Nephron (organoid): ENCODE results near the gene PTPRM.

Experiments used
- H3K27ac Mint-ChIP-seq, 3 experiments: 2 replicates each; pipeline ENCODE4 v1.8.0; 2020; ENCODE audit warnings: mixed read lengths in 3 of 3, mild to moderate bottlenecking in 2 of 3, moderate library complexity in 1 of 3
- H3K27me3 Mint-ChIP-seq: 2 replicates; pipeline ENCODE4 v1.8.0; 2021; ENCODE audit warnings: low read depth, mild to moderate bottlenecking, moderate library complexity, mixed read lengths
- H3K36me3 Mint-ChIP-seq: 2 replicates; pipeline ENCODE4 v1.8.0; 2020; ENCODE audit warnings: low read depth, mixed read lengths
- H3K4me1 Mint-ChIP-seq: 2 replicates; pipeline ENCODE4 v1.8.0; 2020; ENCODE audit warnings: mixed read lengths
- H3K4me3 Mint-ChIP-seq, 3 experiments: 2 replicates each; pipeline ENCODE4 v1.8.0; 2020; ENCODE audit warnings: mild to moderate bottlenecking in 3 of 3, mixed read lengths in 3 of 3, moderate library complexity in 2 of 3
- H3K9me3 Mint-ChIP-seq: 2 replicates; pipeline ENCODE4 v1.8.0; 2020; ENCODE audit warnings: mixed read lengths
- TF ChIP-seq, protein P1 (sequence below), 3 experiments: fragments of 200-600 bp; sonication (generic); IDR thresholded peaks; one replicate each; pipeline ENCODE4 v1.5.0; 2021; ENCODE audit warnings: antibody characterized with exemption in 3 of 3; ENCODE audit not compliant: unreplicated experiment in 3 of 3

The PTPRM gene

DNA sequence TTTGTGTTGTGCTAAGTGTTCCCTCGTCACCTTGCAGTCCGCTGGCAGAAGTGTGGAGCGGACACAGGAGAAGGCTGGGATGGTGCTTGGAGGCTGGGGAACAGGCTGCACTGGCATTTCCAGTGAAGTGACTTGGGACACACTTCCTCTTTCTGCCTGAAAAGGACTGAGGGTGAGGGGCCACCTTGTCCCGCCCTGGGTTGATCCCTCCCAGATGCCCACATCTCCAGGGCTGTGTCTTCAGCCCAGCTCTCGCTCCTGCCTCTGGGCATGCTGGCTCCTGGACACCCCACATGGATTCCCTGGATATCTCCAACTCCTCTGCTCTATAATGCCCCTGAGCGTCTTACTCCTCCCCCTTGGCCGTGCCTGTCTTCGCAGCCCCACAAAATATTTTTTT lies 412.6 kb downstream of the PTPRM start:
- TF ChIP-seq, protein P1, sequence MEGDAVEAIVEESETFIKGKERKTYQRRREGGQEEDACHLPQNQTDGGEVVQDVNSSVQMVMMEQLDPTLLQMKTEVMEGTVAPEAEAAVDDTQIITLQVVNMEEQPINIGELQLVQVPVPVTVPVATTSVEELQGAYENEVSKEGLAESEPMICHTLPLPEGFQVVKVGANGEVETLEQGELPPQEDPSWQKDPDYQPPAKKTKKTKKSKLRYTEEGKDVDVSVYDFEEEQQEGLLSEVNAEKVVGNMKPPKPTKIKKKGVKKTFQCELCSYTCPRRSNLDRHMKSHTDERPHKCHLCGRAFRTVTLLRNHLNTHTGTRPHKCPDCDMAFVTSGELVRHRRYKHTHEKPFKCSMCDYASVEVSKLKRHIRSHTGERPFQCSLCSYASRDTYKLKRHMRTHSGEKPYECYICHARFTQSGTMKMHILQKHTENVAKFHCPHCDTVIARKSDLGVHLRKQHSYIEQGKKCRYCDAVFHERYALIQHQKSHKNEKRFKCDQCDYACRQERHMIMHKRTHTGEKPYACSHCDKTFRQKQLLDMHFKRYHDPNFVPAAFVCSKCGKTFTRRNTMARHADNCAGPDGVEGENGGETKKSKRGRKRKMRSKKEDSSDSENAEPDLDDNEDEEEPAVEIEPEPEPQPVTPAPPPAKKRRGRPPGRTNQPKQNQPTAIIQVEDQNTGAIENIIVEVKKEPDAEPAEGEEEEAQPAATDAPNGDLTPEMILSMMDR (IDR thresholded peaks at IDR 0.05; ENCODE audit: unreplicated experiment in 3 of 3), result no peak
- Mint-ChIP-seq H3K36me3 (peaks cover 6% of the 10 kb centered on the region), H3K27me3 (no peaks in the 10 kb centered on the region), H3K9me3 (no peaks in the 10 kb centered on the region), H3K27ac (no peak overlapping the region), H3K4me1 (peaks cover 3% of the 10 kb centered on the region), H3K4me3 (no peak overlapping the region)

DNA sequence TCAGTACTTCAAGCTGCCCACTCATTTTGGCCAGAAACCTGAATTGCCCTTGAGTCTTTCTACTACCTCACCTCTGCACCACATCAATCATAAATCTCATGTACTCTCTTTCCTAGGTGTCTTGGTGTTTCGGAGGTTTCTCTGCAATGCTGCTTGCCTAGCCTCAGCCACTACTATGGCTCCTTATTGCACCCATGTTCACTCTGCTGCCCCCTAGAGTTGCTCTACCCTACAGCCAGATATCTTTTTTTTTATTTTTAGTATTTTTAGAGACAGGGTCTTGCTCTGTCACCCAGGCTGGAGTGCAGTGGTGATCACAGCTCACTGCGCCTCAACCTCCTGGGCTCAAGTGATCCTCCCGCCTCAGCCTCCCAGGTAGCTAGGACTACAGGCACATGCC lies 413.0 kb downstream of the PTPRM start:
- H3K9me3 Mint-ChIP-seq, result no peaks in the 10 kb centered on the region
- TF ChIP-seq, protein P1 (IDR thresholded peaks at IDR 0.05; ENCODE audit: unreplicated experiment in 3 of 3), result no peak
- peaks cover 6% of the 10 kb centered on the region for H3K36me3 Mint-ChIP-seq
- no peaks in the 10 kb centered on the region for H3K27me3 Mint-ChIP-seq
- H3K4me3 Mint-ChIP-seq, result no peak overlapping the region
- H3K27ac Mint-ChIP-seq, result no peak overlapping the region
- peaks cover 3% of the 10 kb centered on the region for H3K4me1 Mint-ChIP-seq

DNA sequence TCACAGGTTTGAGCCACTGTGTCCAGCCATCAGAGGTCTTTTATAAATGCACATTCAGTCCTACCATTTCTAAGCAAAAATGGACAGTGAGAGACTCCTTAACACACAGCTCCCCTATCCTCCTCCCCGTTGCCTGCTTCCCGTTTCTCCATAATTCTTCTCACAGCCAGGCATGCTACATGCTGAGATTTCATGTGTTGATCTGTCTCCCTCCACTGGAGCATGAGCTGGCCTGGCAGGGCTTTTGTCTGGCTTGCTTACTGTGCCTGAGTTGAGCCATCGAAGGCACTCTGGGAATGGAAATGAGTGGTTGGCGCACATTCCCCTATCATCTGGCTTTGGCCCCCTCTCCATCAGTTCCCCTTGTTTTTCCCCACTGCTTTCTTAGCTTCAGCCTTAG lies 413.5 kb downstream of the PTPRM start:
- Mint-ChIP-seq H3K36me3 (peaks cover 6% of the 10 kb centered on the region), H3K27ac (peak overlapping the region in 1 of 3 experiments; percentile 20), H3K4me1 (peaks cover 3% of the 10 kb centered on the region), H3K9me3 (no peaks in the 10 kb centered on the region), H3K27me3 (no peaks in the 10 kb centered on the region), H3K4me3 (no peak overlapping the region)
- TF ChIP-seq, protein P1 (IDR thresholded peaks at IDR 0.05; ENCODE audit: unreplicated experiment in 3 of 3), result no peak

DNA sequence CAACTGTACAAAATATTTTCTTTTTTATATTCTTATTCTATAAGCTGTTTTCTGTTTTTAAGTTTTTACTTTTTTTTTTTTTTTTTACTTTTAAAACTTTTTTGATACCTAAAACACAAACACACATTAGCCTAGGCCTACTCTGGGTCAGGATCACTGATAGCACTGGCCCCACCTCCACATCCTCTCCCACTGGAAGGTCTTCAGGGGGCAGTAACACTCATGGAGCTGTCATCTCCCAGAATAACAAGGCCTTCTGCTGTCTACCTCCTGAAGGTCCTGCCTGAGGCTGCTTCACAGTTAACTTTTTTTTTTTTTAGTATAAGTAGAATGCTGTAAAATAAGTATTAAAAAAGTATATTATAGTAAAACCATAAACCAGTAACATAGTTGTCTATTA lies 415.1 kb downstream of the PTPRM start:
- Mint-ChIP-seq H3K4me3 (no peak overlapping the region), H3K4me1 (peaks cover 3% of the 10 kb centered on the region), H3K9me3 (no peaks in the 10 kb centered on the region), H3K27me3 (no peaks in the 10 kb centered on the region), H3K36me3 (no peaks in the 10 kb centered on the region), H3K27ac (no peak overlapping the region)
- TF ChIP-seq, protein P1 (IDR thresholded peaks at IDR 0.05; ENCODE audit: unreplicated experiment in 3 of 3), result no peak

DNA sequence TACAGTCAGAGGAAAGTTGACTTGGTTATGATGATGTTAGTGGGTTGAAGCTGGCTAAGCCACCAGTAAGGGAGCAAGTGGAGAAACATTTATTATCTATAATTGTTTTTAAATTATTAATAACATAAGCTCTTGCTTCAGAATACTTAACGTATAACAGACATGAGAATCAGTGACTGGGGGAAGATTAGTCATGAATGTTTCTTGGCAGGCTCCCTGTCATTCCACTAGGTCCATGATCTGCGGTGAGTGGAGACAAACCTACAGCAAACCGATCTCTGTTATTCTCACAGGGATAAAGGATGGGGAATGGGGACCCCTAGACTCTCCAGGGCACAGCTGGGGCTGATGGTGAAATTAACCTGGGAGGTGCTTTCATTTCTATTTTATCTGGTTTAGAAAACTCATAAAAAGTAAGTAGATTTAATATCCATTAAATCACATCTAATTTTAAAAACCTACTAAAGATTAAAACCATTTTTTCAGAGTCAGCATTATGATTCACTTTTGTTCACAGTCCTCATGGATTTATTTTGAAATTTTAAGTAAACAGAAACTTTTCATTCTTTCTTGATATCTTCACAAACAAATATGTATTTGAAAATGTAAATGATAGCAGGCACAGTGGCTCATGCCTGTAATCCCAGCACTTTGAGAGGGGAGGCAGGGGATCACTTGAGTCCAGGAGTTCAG lies 420.3 kb downstream of the PTPRM start:
- H3K36me3 Mint-ChIP-seq, result peaks cover 8% of the 10 kb centered on the region
- H3K4me1 Mint-ChIP-seq, result no peaks in the 10 kb centered on the region
- H3K4me3 Mint-ChIP-seq, result no peak overlapping the region
- TF ChIP-seq, protein P1 (IDR thresholded peaks at IDR 0.05; ENCODE audit: unreplicated experiment in 3 of 3), result no peak
- H3K27me3 Mint-ChIP-seq, result no peaks in the 10 kb centered on the region
- H3K9me3 Mint-ChIP-seq, result peaks cover 8% of the 10 kb centered on the region
- H3K27ac Mint-ChIP-seq, result no peak overlapping the region

DNA sequence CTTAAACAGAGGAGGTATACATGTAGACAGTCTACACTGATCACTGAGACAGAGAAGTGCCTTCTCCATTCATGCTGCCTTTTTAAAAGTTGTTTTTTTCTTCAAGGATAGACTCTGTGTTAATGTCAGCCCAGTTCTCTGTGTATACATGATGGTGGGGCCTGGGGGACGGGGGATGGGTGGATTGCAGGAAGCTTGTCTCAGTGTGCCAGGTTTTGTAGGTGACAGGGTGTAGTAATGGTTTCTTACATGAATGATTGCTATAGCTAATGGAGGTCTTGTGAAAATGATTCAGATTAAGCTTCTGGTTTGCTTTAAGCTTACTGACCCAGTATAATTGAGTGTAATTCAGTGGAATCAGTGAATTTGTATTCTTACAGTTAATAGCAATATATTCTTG lies 423.6 kb downstream of the PTPRM start:
- H3K9me3 Mint-ChIP-seq, result peaks cover 34% of the 10 kb centered on the region
- H3K27ac Mint-ChIP-seq, result no peak overlapping the region

More for the DNA sequence above, 423.6 kb downstream of the PTPRM start:
- Mint-ChIP-seq H3K4me1 (no peaks in the 10 kb centered on the region), H3K36me3 (peaks cover 27% of the 10 kb centered on the region), H3K27me3 (no peaks in the 10 kb centered on the region), H3K4me3 (no peak overlapping the region)
- TF ChIP-seq, protein P1 (IDR thresholded peaks at IDR 0.05; ENCODE audit: unreplicated experiment in 3 of 3), result no peak
